CD4-positive, alpha-beta T cell treated with Interleukin-6 for 4 hours (primary cell): ENCODE measurements around the gene ADSL.

Experiments
- DNase-seq: peaks from one replicate; pipeline ENCODE4 v3.0.0-alpha.2; 2020; ENCODE audit warnings: mixed read lengths

ADSL gene

GRCh38 chr22:40328546-40329456, 17.5 kb upstream of the ADSL start:
- DNase-seq, result no peak

GRCh38 chr22:40329466-40329865, 16.8 kb upstream of the ADSL start:
- DNase-seq, result no peak

GRCh38 chr22:40330086-40330485, 16.2 kb upstream of the ADSL start:
- DNase-seq, result no peak

DNA sequence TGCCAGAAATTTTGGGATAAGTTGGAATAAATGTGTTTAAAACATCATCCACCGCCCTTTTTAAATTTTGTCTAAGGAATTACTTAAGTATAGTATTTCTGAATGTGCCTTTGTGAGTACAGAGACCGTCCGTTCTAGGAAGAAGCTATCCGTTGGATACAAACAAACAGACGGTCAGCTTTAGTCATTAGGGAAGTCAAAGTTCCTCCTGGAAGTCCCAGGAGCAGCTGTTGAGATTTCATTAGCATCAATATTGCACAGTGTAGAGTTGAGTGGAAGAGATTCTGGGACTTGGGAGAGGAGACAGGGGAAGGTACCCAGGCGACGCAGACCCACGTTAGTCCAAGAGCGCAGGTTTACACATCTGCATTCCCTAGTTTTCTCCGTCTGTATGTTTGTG, 15.7 kb upstream of the ADSL start:
- no peak for DNase-seq

- DNase-seq, result no peak
Observed at GRCh38 chr22:40331706-40332105, 14.6 kb upstream of the ADSL start.

- DNase-seq, result peak; percentile 38
Observed at GRCh38 chr22:40332319-40332781, 13.9 kb upstream of the ADSL start.

DNA sequence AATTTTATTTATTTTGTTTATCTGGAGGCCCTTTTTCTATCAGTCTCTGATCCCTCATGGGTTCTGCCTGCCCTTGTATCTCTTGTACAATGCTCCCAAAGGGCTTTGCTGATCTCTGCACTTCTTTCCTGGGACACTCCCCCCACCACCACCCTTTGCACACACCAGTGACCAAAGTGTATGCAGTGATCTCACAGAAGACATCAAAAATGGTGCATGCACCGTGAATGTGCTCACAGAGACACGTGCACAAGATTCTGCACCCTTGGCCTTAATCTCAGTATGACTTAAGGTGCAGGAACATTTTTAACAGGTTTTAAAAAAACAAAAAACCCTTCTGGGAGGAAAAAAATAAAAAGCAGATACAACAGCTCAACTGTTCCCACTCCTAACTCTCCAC, 12.2 kb upstream of the ADSL start:
- no peak for DNase-seq

DNA sequence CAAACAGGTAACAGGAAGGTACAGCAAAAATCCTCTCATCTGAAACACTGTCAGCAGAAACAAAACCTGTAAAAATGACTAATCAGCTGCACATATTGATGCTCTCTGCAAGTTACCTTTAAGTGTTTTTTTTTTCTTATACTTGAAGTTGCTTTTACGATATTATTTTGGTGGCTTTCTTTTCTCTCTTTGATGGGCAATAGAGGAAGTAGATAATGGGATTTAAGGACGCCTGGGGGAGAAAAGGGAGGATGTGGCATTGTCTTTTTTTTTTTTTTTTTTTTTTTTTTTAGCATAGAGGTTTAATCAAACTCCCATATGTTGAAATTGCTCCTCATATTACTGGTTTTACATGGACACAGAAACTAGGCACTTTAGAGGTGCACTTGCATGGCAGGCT, 11.4 kb upstream of the ADSL start:
- no peak for DNase-seq

DNA sequence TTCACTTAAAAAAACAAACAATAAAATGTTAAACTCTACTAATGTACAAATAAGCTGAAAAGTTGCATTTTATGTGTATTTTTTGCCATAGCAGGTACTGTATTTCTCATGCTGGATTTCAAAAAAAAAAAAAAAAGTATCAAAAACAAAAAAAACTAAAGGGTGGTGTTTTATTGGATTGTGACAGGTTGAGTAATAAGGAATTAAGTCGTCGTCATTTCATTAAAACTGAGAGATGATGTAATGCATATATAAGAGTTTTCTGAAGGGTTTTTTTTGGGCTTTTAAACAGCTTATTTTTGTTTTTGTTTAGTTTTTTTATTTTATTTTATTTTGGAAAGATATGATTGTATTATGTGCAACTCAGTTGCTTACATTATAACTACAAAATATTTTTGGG, 10.9 kb upstream of the ADSL start:
- DNase-seq, result no peak

DNA sequence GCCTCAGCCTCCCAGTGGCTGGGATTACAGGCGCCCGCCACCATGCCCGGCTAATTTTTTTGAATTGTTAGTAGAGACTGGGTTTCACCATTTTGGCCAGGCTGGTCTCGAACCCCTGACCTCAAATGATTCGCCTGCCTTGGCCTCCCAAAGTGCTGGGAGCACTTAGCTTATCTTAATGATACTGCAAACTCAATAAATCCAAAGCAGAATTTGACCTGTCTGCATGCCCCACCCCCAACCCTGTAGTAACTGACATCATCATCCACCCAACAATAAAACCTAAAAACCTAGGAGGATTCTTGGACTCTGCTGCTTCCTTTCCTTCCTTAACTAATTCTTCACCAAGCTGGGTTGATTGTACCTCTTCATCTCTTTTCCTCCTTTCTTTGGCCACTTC, 6.3 kb upstream of the ADSL start:
- no peak for DNase-seq

DNA sequence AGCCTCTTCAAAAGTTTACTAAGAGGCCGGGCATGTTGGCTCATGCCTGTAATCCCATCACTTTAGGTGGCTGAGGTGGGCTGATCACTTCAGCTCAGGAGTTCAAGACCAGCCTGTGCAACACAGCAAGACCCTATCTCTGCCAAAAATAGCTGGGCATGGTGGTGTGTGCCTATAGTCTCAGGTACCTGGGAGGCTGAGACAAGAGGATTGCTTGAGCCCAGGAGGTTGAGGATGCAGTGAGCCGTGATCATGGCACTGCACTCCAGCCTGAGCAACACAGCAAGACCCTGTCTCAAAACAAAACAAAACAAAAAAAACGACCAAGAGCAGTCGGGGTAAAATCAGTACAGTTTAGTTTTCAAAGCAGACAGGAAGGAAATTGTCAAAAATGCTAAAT, 4.7 kb upstream of the ADSL start:
- DNase-seq, result no peak

DNA sequence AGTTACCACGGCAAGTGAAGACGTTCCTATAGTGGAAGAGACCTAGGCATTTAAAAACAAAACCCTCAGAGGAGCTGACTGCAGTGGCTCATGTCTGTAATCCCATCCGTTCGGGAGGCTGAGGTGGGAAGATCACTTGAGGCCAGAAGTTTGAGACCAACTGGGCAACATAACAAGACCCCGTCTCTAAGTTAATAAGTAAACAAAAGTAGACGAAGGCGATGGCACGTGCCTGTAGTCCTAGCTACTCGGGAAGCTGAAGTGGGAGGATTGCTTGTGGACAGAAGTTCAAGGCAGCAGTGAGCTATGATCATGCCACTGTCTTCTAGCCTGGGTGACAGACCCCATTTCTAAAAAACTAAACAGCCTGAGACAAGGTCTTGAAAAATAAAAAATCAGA, 3.8 kb upstream of the ADSL start:
- DNase-seq, result no peak

- DNase-seq, result peak; percentile 70
Observed at GRCh38 chr22:40345271-40345670, 1.0 kb upstream of the ADSL start.

DNA sequence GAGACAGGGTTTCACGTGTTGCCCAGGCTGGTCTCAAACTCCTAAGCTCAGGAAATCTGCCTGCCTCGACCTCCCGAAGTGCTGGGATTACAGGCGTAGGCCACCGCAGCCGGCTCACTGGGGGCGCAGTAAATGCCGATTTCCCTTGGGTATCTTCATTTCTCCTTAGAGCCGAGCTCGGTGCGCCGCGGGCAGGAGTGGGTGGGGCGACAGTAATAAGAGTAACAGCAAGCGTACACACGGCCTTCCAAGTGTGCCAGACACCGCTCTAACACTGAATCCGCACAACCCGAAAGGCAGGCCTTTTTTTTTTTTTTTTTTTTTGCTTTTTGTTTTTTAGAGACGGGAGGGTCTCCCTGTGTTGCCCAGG, 500 bp upstream of the ADSL start:
- peak; percentile 66 for DNase-seq

DNA sequence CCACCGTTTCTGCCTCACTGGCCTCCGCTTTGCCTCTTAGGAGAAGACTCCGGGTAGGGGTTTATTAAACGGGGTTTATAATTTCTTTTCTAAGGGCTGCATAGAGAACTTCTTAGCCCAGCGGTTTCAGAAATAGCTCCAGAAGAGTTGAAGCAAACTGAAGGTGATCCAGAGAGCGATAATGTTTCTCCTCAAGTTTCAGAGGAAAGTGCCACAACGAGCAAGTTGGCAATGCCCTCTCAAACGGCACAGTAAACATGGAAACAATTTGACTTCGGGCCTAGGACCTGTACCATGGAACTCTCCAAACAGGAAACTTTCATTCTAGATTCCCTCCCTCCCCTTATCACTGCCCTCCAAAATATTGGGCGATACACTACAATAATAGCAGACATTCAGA, 1.0 kb downstream of the ADSL start:
- DNase-seq, result no peak

DNA sequence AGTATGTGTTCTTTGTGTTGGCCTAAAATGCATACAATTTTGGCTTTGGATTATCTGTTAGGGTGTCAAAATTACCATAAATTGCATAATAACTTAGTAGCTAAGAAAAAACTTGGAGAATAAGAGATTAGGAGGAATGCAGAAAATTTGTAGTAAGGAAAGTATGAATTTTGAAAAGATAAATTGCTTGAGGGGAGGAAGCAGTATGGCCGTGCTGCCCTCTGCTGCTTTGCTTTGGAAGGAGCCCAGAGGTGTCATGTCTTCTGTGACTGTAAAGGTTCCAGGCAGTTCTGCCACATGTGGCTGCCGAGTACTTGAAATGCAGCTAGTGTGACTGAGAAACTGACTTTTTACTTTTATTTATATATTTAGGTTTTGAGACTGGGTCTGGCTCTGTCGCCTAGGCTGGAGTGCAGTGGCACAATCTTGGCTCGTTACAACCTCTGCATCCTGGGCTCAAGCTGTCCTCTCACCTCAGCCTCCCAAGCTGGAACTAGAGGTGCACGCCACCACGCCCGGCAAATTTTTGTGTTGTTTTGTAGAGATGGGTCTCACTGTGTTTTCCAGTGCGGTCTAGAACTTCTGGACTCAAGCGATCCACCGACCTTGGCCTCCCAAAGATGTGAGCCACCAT, 1.8 kb downstream of the ADSL start:
- peak; percentile 77 for DNase-seq

- DNase-seq, result no peak
Observed at GRCh38 chr22:40352763-40353162, 6.5 kb downstream of the ADSL start.

DNA sequence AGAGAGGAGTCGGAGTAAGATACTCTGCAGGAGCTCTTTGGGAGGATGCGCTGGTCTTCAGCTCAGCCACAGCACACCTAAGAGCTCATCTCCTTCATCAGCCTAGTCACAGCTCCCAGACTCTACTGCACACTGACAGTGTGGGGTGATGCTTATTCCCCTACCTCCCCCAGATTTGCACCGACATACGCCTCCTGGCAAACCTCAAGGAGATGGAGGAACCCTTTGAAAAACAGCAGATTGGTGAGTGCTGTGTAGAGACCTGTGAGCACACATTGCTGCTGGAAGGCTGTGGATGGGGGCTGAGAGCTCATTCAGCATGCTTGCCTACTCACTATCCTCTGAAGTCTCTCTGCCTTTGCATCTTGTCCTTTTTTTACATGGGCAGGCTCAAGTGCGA, 14.8 kb downstream of the ADSL start:
- DNase-seq, result no peak

DNA sequence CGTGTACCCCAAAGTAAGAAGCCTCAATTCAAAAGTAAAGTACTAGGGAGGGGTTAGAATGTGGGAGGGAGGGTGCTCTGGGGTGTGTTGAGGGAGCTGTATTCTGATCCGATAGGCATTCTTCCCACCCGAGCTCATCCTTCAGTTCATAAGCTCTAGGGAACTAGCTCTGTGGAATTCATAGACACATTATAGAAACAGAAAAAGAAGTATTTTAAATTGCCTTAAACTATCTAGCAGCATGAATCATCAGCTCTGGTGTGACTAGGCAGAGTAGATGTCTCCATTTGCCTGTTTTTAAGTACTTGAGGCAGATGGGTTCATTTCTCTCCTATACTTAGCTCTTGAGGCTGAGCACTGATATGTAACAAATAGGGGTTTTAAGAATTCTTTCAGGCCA, 16.8 kb downstream of the ADSL start:
- no peak for DNase-seq

GRCh38 chr22:40364431-40364830, 18.1 kb downstream of the ADSL start:
- no peak for DNase-seq

- DNase-seq, result no peak
Observed at GRCh38 chr22:40366068-40366467, 19.8 kb downstream of the ADSL start.

DNA sequence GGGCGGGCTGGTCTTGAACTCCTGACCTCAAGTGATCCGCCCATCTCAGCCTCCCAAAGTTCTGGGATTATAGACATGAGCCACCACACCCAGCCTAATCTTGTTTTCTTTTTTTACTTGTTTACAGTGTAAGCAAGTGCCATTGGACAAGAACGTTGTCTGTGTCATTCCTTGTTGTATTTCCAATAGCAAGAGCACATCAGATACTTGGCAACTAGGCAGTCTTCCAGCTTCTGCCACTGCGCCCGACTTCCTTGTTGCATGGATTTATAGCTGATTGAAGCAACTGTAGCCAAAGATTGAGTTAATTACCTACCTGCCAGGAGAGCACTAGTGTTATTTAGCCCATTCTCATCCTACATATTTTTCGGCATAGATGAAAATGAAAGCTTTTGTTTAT, 21.0 kb downstream of the ADSL start:
- no peak for DNase-seq

GRCh38 chr22:40368016-40368415, 21.7 kb downstream of the ADSL start:
- no peak for DNase-seq

DNA sequence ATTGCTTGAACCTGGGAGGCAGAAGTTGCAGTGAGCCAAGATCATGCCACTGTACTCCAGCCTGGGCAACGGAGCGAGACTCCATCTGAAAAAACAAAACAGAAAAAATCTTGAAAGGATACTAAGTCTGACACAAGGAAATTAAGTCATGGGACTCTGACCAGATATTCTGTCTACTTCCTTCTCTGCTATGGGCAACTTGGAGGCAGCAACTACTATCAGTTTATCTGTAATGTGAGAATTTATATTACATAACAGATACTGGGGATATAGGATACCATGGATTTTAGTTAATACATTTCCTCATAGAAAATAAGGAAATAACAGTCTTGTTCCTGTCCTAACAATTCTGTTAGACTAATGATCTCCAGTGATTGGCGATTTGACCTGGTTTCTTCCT, 22.5 kb downstream of the ADSL start:
- no peak for DNase-seq

GRCh38 chr22:40374567-40374966, 28.3 kb downstream of the ADSL start:
- DNase-seq, result no peak
